Transverse colon (tissue), 4 donors: ENCODE data around the gene USP11. TPM values are rescaled to one million over a fixed set of nuclear protein-coding genes. Genes with fewer than 3 reads are reported as not detected.

Experiments used
- DNase-seq: peaks from one replicate; pipeline ENCODE4 v3.0.0-alpha.2; 2019
- H3K27ac ChIP-seq, 4 donors: fragments of 200-600 bp; sonication (generic); 2 replicates each; pipeline ENCODE4 v1.5.1; 2016 to 2018; ENCODE audit warnings: inconsistent platforms in 4 of 4
- H3K27me3 ChIP-seq: fragments of 200-600 bp; sonication (generic); 2 replicates; pipeline ENCODE4 v1.5.1; 2017; ENCODE audit warnings: inconsistent platforms
- H3K36me3 ChIP-seq, 4 donors: fragments of 200-600 bp; sonication (generic); 2 replicates each; pipeline ENCODE4 v1.5.1; 2017 to 2019; ENCODE audit warnings: inconsistent platforms in 4 of 4
- H3K4me1 ChIP-seq, 4 donors: fragments of 200-600 bp; sonication (generic); 2 replicates each; pipeline ENCODE4 v1.5.1; 2017 to 2020; ENCODE audit warnings: inconsistent platforms in 4 of 4
- H3K4me3 ChIP-seq, 4 donors: fragments of 200-600 bp; sonication (generic); 1 replicate in 1 of 4; 2 replicates in 3 of 4; pipeline versions ENCODE4 v1.5.1 to v1.6.1; 2017 to 2019; ENCODE audit warnings: inconsistent platforms in 4 of 4
- H3K9me3 ChIP-seq, 2 donors: fragments of 200-600 bp; sonication (generic); 2 replicates each; pipeline ENCODE4 v1.5.1; 2017 to 2019; ENCODE audit warnings: inconsistent platforms in 2 of 2
- CTCF ChIP-seq, 5 experiments: fragments of 200-600 bp in 3 of 5; fragments of 450-650 bp in 2 of 5; sonication (generic) in 3 of 5; IDR thresholded peaks; 1 replicate in 2 of 5; 2 replicates in 3 of 5; pipeline ENCODE4 v1.5.1; 2016 to 2017; ENCODE audit warnings: antibody characterized with exemption in 5 of 5, inconsistent platforms in 3 of 5, mild to moderate bottlenecking in 2 of 5, moderate library complexity in 1 of 5
- EP300 ChIP-seq: sonication (generic); formaldehyde crosslinking; IDR thresholded peaks from one replicate; pipeline ENCODE4 v1.6.1; 2017; ENCODE audit warnings: antibody characterized with exemption, low read depth
- POLR2A ChIP-seq: fragments of 450-650 bp; IDR thresholded peaks from one replicate; pipeline ENCODE4 v1.6.1; 2016; ENCODE audit warnings: antibody characterized with exemption, mild to moderate bottlenecking, moderate library complexity
- POLR2AphosphoS5 ChIP-seq, 3 donors: sonication (generic); formaldehyde crosslinking; IDR thresholded peaks; one replicate each; pipeline ENCODE4 v1.6.1; 2016; ENCODE audit warnings: antibody characterized with exemption in 3 of 3
- whole genome bisulfite sequencing, 2 donors: methylation state at CpG; one replicate each; pipeline ENCODE4 v1.1.5; 2018; ENCODE audit warnings: low coverage in 1 of 2; 5-methylcytosine and 5-hydroxymethylcytosine counted together
- in situ Hi-C, 4 donors: fragments of 200-750 bp; cut with MboI; loops; one replicate each; pipeline versions ENCODE4 v1.15.0 to v1.15.1; 2017; ENCODE audit warnings: low sequenced_read_pairs in 3 of 4, low pct_ligation_motif_present in 1 of 4, low pct_unique_long_range_greater_than_20kb in 1 of 4
- intact Hi-C: fragments of 100-400 bp; cut with DNase I; formaldehyde crosslinking; loops from one replicate; pipeline ENCODE4 v1.15.1; 2023; ENCODE audit warnings: low total_unique reads
- total RNA-seq, 4 donors: library from RNA; depleted of rRNA; stranded (reverse); fragments of >200 nt; gene quantifications; one replicate each; pipeline ENCODE4 v1.1.0, GENCODE V29; 2016

The USP11 gene
- total RNA-seq, 4 donors from 2014 or later = 5.0 to 45.3 (median 22.3) TPM

DNA sequence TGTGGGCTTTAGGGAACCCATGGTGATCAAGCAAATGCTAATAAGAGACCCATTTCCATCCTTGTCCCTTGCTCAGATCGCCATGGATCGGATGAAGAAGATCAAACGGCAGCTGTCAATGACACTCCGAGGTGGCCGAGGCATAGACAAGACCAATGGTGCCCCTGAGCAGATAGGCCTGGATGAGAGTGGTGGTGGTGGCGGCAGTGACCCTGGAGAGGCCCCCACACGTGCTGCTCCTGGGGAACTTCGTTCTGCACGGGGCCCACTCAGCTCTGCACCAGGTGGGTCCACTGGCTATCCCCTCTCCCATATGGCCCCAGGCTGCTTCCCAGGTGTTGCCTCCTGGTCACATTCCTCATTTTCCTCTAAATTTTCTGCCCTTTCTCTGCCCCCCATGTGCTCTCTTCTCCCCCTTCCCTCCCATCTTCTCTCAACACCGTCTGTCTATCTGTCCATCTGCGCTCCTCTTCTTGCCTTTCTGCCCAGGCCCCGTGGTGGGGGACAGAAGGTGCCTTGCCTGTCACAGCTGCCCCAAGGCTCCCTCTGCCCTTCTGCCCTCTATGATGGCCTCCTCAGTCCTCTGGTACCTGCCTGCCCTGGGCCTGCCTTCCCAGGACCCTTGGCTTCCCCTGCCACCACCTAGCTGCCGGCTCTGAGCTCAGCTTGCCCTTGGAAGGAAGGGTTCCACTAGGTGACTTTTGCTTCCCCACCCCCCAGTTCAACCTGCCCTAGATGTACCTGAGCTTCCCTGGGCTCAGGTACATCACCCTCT, 9.1 kb upstream of the USP11 start:
- H3K27me3 ChIP-seq = no peaks in the 10 kb centered on the region
- whole genome bisulfite sequencing, 2 donors = 94% methylated on average over 13 of the region's 13 CpGs; no CpG with 5 or more reads in 1 of the 2 donors
- no peaks in the 10 kb centered on the region for H3K9me3 ChIP-seq
- no peak for TF ChIP-seq EP300
- no peak for TF ChIP-seq POLR2A
- TF ChIP-seq POLR2AphosphoS5 (IDR thresholded peaks at IDR 0.05) = no peak
- no peak for TF ChIP-seq CTCF (IDR thresholded peaks at IDR 0.05)
- H3K4me3 ChIP-seq = no peak overlapping the region
- in situ Hi-C loops = loop anchor here in 1 of 4 donors (25.0 kb wide), 1 partner anchor 314 kb away; no protein-coding TSS in a partner anchor
- DNase-seq = no peak
- intact Hi-C loops = no loop called here
- peaks cover 0 to 14% (median 0%) of the 10 kb centered on the region in 4 donors for H3K36me3 ChIP-seq
- peaks cover 0 to 20% (median 9%) of the 10 kb centered on the region in 4 donors for H3K4me1 ChIP-seq
- no peak overlapping the region for H3K27ac ChIP-seq

DNA sequence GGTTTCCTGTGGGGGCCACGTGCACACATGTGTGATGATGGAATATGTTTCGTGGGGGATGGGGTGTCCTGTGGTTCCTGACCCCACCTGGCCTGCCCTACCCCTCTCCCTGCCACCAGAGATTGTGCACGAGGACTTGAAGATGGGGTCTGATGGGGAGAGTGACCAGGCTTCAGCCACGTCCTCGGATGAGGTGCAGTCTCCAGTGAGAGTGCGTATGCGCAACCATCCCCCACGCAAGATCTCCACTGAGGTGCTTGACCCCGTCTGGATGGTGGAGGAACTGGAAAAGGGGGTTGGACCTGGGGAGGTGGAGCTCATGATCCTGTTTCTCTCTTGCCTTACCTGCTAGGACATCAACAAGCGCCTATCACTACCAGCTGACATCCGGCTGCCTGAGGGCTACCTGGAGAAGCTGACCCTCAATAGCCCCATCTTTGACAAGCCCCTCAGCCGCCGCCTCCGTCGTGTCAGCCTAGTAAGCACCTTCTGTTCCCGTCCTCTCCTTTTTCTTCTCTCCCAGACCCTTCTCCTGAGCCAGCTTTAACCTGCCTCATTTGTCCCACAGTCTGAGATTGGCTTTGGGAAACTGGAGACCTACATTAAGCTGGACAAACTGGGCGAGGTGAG, 8.4 kb upstream of the USP11 start:
- Histone ChIP-seq H3K27me3 (no peaks in the 10 kb centered on the region), H3K4me3 (no peak overlapping the region), H3K4me1 (peaks cover 0 to 16% (median 9%) of the 10 kb centered on the region in 4 donors), H3K9me3 (no peaks in the 10 kb centered on the region), H3K36me3 (peaks cover 0 to 14% (median 0%) of the 10 kb centered on the region in 4 donors), H3K27ac (no peak overlapping the region)
- DNase-seq = no peak
- no peak for TF ChIP-seq CTCF (IDR thresholded peaks at IDR 0.05)
- TF ChIP-seq EP300 = no peak
- TF ChIP-seq POLR2A = no peak
- TF ChIP-seq POLR2AphosphoS5 (IDR thresholded peaks at IDR 0.05) = no peak
- 93% methylated on average over 17 of the region's 17 CpGs; no CpG with 5 or more reads in 1 of the 2 donors for WGBS, 2 donors
- in situ Hi-C loops (loop anchor here in 1 of 4 donors (25.0 kb wide), 1 partner anchor 313 kb away; no protein-coding TSS in a partner anchor), intact Hi-C loops (no loop called here)

DNA sequence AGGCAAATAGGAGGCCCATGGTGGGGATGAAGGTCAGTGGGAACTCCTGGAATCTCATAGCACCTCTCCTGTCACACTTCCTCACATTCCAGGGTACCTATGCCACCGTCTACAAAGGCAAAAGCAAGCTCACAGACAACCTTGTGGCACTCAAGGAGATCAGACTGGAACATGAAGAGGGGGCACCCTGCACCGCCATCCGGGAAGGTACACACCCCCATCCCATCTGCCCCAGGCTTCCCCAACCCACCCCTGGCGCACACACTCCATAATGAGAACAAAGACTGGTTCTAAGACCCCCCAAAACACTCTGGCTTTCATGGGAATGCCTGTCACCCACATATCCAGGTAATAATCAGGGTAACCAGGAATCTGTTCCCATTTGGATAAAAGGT, 7.9 kb upstream of the USP11 start:
- Histone ChIP-seq H3K36me3 (peaks cover 0 to 14% (median 0%) of the 10 kb centered on the region in 4 donors), H3K27ac (no peak overlapping the region), H3K27me3 (no peaks in the 10 kb centered on the region), H3K9me3 (no peaks in the 10 kb centered on the region), H3K4me1 (peaks cover 0 to 11% (median 7%) of the 10 kb centered on the region in 4 donors), H3K4me3 (no peak overlapping the region)
- in situ Hi-C loops (loop anchor here in 1 of 4 donors (25.0 kb wide), 1 partner anchor 312 kb away; no protein-coding TSS in a partner anchor), intact Hi-C loops (no loop called here)
- TF ChIP-seq EP300 (no peak), POLR2A (no peak), CTCF (IDR thresholded peaks at IDR 0.05) (no peak), POLR2AphosphoS5 (IDR thresholded peaks at IDR 0.05) (no peak)
- 100% methylated on average over 4 of the region's 4 CpGs; no CpG with 5 or more reads in 1 of the 2 donors for WGBS, 2 donors
- no peak for DNase-seq

DNA sequence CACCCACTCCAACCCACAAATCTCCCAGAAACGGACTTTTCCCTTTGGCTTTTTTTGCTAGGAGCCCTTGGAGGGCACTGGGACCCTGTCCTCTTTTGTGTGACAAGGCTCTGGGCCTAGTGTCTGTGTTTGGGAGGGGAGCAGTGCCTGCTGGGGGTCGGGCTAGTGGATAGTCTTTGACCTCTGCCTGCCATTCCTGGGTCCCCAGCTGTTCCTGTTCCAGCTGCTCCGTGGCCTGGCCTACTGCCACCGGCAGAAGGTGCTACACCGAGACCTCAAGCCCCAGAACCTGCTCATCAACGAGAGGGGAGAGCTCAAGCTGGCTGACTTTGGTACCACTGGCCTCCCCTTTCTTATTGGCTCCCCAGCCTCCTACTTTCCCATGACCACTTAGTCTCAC, 6.7 kb upstream of the USP11 start:
- Histone ChIP-seq H3K9me3 (no peaks in the 10 kb centered on the region), H3K4me3 (no peak overlapping the region), H3K4me1 (peaks cover 0 to under 1% (median 0%) of the 10 kb centered on the region in 4 donors), H3K27ac (no peak overlapping the region), H3K27me3 (no peaks in the 10 kb centered on the region), H3K36me3 (peaks cover 0 to 14% (median 0%) of the 10 kb centered on the region in 4 donors)
- WGBS, 2 donors = 86% methylated on average over 6 of the region's 6 CpGs; no CpG with 5 or more reads in 1 of the 2 donors
- TF ChIP-seq POLR2AphosphoS5 (IDR thresholded peaks at IDR 0.05) (no peak), CTCF (IDR thresholded peaks at IDR 0.05) (no peak), POLR2A (no peak), EP300 (no peak)
- DNase-seq = no peak
- intact Hi-C loops = no loop called here
- in situ Hi-C loops = no loop called here
